NCI-H446 treated with DMSO at 0.1 percent for 48 hours (cell line): ENCODE data around the gene FOXO3.

ENCODE experiments used
- DNase-seq: peaks from one replicate; lab custom pipeline; 2025; lab: John Stamatoyannopoulos, UW

Gene FOXO3

DNA sequence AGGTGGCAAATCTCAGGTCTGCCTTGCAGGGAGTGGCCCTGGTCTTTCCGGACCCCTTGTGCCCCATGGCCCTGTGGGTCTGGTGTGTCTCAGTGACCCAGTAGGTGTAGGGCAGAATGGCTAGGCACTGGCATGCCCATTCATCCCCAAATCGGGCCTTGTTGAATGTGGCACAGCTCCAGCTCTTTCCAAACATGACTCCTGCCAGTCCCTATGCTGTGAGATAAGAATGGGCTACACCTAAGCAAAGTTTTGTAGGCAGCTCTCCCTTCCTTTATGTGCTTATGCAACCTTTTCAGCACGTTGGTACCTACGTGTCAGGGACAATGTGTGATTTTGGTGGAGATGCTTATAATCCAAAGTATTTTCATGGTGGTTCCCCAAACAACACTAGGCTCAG is 33.9 kb downstream of the FOXO3 start:
- no peak for DNase-seq

DNA sequence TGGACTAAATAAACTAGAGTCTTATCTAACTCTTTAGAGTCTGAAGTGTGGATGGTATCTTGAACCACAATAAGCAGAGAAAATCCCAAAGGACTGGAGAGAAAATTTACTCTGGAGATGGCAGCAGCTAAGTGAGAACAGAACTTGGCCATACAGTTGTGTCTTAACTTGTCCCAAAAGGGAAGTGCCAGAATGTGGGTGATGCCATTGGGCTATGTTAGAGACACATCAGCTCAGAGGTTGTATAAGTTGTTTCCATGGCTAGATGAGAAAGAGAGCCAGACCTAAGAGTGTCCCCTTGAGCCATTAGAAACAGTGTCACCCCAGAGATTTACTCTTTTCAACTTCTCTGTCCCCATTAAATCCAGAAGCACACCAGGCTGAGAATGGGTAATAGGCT is 36.2 kb downstream of the FOXO3 start:
- no peak for DNase-seq

DNA sequence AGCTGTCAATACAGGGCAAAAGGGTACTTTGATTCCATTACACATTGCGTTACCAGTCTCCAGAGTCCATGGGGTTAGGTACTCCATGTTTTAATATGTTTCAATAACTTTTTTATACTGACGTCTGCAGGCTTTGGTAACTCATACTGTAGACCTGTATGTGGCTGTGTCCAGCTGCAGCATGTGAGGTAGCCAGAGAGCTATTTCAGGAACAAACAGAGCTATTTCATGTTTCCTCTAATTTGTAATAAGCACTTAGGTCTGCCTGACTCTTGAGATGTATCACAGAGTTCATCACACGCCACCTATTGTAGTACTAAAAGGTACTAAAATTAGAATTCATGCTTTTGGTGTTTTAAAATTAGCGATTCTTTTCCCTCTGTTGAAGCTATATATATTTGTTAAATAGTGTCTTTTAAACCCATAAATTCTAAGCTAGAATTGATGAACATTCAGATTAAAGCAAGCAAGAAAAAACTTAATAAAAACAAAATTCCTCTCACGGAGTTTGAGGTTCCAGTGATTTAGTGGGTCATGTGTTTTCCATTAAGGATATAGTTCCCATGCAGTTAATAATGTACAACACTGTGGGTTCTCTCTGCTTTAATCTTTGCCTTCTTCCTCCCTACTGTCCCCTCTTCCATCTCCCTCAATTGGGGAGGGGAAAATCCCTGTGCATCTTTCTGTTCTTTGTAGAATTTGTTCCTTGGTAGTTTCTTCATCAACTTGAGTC is 37.0 kb downstream of the FOXO3 start:
- DNase-seq = no peak

DNA sequence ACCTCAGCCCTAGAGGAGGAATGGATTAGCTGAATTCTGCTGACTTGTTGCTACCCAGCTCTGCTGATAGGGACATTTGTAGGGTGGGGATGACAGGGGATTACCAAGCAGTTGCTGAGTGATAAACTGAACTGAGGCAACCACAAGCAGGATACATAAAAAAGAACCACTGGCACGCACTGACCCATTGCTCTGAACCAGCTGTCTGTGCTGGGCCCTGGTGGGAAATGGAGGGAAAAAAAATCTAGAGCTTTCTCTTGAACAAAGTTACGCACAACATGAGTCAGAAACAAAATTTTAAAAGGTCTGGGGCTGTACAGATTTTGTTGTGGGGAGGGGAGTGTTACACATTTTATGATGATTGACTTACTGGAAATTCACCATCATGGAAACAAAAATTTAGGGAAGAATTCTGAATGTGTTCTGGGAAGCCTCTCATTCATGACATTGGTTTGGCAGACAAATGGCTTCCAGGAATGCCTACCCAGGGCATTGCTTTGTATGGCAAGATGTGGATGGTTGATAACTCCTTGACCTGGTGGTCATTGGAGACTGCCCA is 37.7 kb downstream of the FOXO3 start:
- DNase-seq = no peak

DNA sequence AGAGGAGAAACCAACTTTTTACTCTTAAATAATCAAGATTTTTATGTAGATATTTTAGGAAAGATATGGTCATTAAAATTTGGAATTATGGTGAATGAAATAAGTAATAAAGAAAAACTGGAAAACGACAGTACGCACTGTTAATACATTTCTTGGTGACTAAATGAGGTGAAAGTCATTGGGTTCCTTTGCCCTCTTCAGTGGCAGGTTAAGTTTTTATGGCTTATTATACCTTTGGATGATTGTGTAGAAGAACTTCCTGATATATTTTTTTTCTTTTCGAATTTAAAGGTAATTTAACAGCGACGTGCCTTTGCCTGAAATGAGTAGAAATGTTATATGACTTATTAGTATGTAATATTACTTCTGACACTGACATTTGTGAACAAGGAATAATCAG is 43.4 kb downstream of the FOXO3 start:
- no peak for DNase-seq

DNA sequence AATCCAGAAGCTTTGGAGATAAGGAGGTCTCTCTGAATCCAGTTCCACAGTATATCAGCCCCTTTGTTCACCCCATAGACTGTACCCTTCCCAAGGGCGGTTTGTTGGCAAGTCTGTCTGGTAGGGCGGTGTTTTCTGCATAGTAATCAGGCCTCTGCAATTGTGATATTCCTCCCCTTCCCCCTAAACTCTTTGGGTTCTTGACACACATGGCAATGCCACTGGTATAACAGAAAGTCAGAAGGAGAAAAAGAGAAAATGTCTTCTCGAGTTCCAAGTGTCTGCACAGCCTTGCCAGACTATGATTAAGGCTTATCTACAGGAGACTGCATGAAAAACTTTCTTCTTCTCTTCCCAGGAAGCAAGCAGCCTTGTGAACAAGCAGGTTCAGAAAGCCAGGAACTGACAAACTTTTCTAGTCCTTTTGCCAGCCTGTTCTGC is 45.6 kb downstream of the FOXO3 start:
- DNase-seq = no peak

DNA sequence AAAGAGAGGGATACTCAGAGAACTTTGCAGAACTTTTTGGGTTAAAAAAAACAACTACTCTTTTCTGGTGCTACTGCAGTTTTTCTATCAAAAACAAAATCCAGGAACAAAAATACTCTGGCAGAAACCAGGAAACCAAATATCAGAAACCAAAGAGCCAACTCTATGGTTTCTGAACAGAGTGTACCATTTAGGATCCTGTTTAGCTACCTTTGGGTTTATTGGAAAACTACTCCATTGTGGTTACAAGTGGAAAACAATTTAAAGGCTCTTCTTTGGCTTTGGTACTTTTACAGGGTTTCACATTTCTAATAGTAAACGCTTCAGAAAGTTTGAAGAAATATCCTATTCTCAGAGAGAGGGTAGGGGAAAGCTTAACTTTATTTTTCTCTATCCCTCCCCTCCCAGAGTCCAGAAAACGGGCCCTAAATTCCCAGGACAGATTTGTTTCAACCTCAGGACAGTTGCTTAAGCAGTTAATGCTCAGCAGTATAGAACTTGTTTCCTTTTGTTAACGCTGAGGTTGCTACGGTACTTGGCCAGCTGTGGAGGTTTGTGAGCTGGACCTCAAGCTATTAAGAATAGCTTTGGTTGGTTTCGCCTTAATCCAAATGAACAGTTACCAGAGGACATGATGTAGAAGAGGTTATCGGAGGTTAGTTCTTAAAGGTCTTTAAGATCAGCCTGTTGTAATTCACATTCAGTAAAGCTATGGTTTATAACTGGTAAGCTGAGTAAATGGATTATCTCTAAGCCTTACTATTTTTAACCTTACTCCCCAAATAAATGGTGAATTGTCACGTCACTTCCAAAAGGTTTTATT is 47.9 kb downstream of the FOXO3 start:
- no peak for DNase-seq

DNA sequence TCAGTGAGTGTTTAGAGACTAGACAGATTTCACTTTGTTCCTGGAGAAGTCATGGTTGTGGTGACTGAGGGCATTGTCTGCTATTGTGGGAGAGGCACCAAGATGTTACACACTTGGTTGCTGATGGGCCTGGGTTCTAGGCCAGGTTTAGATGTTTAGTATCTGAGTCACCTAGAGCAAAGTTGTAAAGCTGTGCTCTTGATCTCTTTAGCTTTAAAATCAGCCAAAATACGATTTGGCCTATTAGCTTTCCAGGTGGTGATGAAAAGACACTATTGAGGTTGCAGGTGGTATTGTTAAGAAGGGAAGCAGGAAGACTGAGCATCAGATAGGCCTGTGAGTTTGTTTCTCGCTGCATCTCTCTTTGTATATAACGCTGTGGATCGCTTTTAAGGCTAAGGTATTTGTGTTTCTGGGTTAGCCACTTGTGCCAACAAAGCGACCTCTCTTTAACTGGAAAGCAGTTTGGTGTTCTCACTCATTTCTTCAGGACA is 48.6 kb downstream of the FOXO3 start:
- peak; percentile 12 for DNase-seq

DNA sequence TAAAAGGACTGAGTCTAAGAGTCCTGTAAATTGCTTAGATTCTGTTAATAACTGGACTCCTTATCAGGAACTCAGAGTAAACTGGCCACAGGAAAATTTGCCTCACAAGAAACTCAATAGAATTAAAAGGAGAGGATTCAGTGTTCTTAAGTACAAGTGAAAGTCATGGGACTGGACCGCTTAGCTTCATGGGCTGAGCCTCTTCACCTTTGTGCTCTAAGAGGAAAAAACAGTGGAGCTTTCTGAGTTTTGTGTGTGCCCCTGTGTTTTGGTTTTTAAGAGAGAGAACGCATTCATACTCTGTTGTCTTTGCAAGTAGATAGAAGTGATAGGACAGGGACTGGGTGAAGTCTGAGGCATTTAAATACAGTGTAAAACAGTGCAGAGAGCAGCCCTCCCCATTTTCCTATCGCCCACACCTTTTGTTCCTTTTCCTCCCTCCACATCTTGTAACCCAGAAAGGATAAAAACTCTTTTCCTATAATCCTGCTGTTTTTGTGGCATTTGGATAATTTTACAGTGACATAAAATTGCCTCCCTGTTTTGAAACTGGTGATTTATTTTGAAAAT is 49.6 kb downstream of the FOXO3 start:
- no peak for DNase-seq

DNA sequence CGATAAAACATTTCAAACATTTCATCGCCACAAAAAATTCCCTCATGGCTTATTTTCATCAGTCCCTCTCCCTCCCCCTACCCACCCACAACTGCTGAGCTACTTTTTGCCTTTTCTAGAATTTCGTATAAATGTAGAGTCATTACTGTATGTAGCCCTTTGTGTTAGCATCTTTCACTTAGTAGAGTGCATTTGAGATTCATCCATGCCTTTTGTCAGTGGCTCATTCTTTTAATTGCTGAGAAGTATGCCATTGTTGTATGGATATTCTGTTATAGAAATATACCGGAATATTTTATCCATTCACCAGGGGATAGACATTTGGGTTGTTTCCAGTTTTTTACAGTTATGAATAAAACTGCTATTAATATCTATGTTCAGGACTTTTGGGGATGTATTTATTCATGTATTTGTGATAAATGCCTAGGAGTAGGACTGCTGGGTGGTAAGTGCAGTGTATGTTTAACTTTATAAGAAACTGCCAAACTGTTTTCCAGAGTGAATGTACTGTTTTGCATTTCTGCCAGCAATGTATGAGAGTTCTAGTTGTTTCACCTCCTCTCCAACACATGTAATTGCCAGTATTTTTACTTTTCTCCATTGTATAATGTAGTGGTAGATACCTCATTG is 50.4 kb downstream of the FOXO3 start:
- DNase-seq = no peak

DNA sequence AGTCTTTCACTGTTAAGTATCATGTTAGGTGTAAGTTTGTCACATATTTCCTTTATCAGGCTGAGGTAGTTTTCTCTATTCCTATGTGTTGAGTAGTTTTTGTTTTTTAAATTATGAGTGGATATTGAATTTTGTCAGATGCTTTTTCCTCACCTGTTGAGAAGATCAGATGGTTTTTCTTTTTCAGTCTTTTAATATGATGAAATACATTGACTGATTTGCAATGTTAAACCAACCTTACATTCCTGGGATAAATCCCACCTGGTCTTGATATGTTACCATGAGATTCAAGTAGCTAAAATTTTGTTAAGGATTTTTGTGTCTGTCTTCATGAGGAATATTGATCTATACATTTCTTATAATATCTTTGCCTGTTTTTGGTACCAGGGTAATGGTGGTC is 52.1 kb downstream of the FOXO3 start:
- DNase-seq = no peak

DNA sequence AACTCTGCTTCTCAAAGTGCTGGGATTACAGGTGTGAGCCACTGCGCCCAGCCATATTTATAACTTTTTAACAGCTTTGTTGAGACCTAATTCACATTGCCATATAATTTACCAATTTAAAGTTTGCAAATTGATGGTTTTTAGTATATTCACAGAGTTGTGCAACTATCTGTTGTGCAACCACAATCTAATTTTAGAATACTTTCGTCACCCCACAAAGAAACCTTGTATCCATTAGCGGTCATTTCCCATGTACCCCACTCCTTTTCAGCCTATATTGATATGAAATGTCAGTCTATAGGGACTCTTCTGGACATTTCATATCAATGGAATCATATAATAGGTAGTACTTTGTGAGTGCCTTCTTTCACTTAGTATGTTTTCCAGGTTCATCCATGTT is 55.8 kb downstream of the FOXO3 start:
- no peak for DNase-seq

DNA sequence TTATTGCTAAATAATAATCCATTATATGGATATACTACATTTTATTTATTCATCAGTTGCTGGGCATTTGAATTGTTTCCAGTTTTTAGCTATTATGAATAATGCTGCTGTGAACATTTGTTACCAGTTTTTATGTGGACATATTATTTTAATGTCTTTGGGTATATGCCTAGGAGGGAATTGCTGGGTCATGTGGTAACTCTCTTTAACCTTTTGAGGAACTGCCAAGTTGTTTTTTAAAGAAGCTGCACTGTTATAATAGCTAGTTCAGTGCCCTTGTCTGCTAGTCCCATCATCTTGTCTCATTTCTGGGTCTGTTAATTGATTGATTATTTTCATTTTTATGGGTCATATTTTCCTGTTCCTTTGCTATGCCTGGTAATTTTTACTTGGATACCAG is 56.3 kb downstream of the FOXO3 start:
- no peak for DNase-seq

DNA sequence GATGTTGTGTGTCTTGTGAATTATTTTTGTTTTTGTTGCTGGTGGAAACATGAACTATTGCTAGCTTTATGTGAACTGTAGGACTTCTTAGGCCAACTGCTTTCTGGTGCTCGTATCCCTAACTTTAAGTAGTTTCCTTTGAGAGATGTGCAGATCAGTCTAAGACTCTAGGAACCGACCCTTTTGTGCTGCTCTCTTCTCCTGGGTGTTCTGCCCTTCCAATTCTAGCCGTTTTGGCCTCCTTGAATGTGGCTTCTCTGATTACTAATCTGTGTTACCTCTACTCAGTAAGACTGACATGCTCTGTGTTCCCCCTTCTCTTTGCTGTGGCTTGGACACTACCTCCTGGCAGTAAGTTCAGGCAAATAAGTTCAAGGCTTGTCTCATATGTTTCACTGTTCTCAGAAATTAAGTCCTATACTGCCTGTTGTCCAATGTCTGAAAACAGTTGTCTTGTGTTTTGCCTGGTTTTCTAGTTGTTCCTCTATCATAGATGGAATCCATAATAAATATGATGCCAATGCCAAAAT is 58.0 kb downstream of the FOXO3 start:
- DNase-seq = no peak

DNA sequence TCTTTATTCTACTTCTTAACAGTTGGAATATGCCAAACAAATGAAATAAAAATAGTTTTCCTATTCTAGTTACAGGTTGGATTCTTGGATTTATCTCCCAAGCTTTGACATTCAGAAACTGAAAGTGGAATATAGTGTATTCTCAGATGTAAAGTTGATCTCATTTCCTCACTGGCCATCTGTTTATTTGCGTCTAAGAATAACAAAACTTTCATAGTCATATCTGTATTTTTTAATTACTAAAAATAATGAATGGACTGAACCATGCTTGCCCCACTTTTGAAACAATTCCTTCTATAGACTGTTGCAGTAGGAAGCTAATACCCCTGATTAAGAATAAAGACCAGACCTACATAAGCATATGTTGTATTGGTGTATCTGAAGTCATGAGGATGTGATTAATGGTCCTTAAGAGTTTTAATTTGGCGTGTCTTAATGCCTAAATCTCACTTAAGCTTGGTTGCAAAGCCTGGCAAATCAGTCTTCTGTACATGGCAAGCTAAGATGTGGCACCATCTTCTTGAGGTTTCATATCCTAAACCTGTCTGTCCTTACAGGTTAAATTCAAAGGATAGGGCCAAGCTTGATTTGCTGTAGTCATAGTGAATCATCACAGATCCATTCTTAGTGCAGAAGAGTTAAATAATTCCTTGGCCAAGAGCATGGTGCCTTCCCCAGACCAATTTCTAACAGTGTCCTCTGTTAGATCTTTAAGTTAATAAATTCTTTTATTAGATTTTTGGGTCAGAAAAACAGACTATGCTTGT is 58.9 kb downstream of the FOXO3 start:
- DNase-seq = peak; percentile 5

DNA sequence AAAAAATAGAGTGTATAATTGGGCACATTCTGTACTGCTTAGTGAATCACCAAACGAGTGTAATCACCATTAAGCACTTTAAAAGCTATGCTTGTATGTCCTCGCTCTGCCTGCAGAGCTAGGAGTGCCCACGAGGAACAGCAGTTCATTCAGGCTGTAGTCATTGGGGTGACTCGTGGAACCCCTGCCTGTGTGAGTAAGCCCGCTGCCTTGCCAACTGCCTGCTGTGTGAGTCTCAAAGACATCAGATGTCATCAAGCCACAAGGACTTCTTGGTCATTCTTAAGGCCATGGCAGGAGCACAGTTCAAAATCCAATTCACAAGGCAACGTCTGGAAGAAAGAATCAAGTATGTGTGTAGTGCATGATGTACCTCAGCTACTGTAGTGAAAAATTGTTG is 60.4 kb downstream of the FOXO3 start:
- DNase-seq = no peak

DNA sequence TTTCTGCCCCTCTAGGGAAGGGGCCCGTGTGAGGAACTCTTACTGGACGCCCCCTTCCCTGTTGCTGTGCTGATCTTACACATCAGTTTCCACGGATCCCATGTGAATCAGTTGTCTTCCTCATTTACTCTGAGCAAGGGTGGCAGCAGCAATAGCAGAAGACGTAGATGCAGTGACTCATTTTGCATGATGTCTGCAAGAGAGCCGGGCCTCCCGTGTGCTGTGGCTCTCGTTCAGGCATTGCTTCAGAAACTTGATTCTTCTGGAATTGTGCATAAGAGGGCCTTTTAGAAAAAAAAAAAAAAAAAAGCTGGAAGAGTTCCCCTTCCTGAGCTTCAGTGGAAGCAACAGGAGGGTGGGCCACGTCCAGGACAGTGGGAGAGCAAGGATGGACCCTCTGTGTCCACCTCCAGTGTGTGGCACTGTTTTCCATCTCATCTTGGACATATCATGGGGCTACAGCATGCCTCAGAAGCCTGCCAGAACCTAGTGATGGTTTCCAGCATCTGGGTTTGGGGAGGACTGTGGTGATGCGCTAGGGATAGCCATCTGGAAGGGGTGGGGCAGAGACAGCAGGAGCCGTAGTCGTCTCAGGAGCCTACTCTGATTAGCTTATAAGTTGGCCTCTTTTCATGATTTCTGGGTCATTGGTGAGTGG is 62.1 kb downstream of the FOXO3 start:
- peak; percentile 32 for DNase-seq

DNA sequence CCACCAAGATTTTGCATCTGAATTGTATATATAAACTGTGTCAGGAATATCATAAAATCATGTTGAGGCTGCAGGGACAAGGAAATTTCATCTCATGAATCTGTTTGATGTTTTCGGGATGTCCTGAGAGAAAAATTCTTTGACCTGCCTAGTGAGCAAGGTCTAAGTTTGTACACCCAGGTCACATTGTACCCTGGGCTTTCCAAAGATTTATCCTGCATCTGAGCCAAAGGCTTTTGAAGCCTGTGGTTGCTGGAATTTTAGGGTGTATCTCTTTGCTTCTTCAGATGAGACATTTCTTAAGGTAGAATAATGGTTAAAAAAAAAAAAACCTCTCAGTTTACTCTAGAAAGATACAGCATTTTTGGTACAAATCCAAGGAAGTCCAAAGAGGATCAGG is 63.3 kb downstream of the FOXO3 start:
- no peak for DNase-seq

DNA sequence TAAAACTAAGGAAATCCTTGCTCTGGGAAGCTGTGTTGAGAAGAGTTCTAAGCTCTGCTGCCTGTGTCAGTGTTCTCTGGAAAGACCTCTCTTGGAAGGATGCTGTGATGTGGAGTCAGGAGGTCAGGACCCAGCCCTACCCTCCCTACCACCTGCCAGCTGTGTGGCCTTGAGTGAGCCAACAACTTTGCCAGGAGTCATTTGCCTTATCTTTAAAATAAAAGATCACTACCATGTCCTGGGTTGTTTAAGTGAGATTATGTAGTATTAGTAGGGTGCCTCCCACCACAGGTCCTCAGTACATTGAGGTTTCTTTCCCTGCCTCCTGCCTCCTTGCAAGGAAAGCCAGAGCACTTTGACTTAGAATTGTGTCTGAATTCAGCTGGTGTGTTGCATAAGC is 64.9 kb downstream of the FOXO3 start:
- no peak for DNase-seq

DNA sequence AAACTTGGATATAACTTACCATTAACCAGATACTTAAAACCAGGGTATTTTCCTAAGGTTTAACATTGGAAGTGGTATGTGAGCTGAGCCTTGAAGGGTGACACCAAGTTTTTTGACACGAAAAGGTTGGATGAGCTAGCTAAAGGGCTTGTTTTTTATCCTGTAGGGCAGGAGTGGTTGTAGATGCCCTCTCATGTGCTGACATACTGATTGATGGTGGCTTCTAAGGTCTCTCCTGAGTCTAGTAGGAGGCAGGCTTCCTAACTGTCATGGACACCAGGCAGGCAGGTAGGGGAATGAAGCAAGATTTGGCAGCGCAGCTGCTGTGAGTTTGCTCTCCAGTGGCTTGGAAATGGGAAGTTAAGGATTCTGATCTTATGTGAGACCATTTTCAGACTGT is 66.1 kb downstream of the FOXO3 start:
- DNase-seq = no peak
